T-helper 1 cell treated with Interleukin-12 subunit alpha and Interleukin-12 subunit beta and Interleukin-4 antibody, amounts not matched to agents 30 μg/mL and 1 μg/mL, for 36 hours (primary cell): Measurements from ENCODE around the gene LTC4S.
"Not testable (repeated sequence)": the region's sequence is repeated elsewhere in the genome, so short reads cannot be mapped to it uniquely, and the experiment has no call there.

Experiments
- H3K27ac Mint-ChIP-seq: one replicate; pipeline ENCODE4 v1.8.0; 2021; ENCODE audit warnings: mild to moderate bottlenecking, mixed read lengths
- H3K27me3 Mint-ChIP-seq: one replicate; pipeline ENCODE4 v1.8.0; 2021; ENCODE audit warnings: low read depth, mixed read lengths
- H3K36me3 Mint-ChIP-seq: one replicate; pipeline ENCODE4 v1.8.0; 2021; ENCODE audit warnings: low read depth, mixed read lengths
- H3K4me1 Mint-ChIP-seq: one replicate; pipeline ENCODE4 v1.8.0; 2021; ENCODE audit warnings: low read depth, mixed read lengths
- H3K4me3 Mint-ChIP-seq: one replicate; pipeline ENCODE4 v1.8.0; 2021; ENCODE audit warnings: mild to moderate bottlenecking, moderate library complexity, mixed read lengths
- H3K9me3 Mint-ChIP-seq: one replicate; pipeline ENCODE4 v1.8.0; 2021; ENCODE audit warnings: mixed read lengths

The LTC4S gene

DNA sequence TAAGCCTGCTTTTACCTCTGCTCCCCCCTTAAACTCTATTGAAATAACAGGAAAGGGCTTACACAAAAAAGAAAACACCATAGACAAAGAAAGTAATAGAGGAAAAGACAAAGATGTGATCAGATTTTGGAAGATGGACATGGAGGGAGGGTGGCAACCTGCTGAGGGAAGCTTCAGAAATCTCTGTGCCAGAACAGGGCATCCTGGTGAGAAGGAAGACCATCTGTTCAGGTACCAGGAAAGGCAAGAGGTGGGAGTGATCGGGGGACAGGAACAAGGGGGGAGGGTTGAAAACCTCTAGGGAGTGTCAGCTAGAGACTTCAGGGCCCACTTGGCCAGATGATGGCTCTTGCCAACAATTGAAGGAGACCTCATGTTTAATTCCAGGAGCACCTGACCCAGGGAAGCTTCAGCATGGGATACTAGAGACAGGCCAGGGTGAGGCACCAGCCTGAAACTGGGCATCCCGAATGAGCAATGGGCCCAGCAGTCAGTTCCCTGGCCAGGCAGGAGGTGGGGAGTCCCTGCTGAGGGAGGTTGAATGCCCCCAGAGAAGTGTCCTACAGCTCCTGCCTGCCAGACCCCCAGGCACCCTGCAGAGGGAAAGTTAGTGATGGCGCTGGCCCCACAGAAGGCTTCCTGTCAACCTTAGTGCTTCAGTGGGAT is 35.1 kb downstream of the LTC4S start:
- H3K4me3 Mint-ChIP-seq, result no peak overlapping the region
- H3K4me1 Mint-ChIP-seq, result peaks cover 17% of the 10 kb centered on the region
- H3K27me3 Mint-ChIP-seq, result no peaks in the 10 kb centered on the region
- H3K27ac Mint-ChIP-seq, result peak overlapping the region; percentile 46
- H3K9me3 Mint-ChIP-seq, result no peaks in the 10 kb centered on the region
- H3K36me3 Mint-ChIP-seq, result peaks cover 69% of the 10 kb centered on the region

DNA sequence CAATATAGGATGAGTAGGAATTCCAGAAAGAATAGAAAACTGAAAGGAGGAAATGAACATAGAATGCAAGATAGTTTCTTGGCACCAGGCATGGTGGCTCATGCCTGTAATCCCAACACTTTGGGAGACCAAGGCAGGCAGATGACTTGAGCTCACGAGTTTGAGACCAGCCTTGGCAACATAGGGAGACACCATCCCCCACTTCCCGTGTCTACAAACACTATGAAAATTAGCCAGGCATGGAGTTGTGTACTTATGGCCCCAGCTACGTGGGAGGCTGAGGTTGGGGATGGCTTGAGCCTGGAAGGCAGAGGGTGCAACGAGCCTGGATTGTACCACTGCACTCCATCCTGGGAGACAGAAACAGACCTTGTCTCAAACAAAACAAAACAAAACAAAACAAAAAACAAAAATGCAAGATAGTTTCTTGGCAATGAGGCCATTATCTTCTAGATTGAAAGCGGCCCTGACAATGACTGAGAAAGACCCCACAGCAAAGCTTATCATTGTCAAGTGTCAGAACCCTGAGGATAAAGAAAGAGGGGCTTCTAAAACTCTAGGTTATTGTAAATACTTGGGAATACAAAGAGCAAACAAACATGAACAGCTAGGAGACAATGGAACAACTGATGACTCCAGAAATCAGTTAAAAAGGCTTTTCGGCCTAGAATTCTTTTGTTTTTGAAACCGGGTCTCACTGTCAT is 36.1 kb downstream of the LTC4S start:
- Mint-ChIP-seq H3K9me3 (no peaks in the 10 kb centered on the region), H3K27ac (peak overlapping the region; percentile 55), H3K4me3 (no peak overlapping the region), H3K27me3 (no peaks in the 10 kb centered on the region), H3K4me1 (peaks cover 14% of the 10 kb centered on the region), H3K36me3 (peaks cover 60% of the 10 kb centered on the region)

DNA sequence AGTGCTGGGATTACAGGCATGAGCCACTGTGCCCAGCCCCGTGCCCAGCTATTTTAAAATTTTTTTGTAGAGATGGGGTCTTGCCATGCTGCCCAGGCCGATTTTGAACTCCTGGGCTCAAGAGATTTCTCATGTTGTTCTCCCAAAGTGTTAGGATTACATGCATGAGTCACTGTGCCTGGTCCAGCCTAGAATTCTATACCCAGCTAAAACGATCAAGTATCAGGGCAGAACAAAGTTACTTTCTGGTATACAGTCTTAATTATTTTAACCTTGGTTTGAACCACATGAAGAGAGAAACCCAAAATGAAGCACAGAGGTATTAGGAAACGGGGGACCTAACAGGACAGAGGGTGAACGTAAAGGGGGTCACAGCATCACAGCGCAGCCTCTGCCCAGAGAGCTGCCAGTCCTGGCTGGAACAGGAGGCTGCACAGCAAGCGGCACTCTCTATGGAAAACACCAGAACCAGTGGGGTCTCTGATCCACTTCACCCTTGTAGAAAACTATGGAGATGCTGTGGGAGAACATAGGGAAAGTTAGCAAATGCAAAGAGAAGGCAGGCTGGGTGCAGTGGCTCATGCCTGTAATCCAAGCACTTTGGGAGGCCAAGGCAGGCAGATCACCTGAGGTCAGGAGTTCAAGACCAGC is 37.2 kb downstream of the LTC4S start:
- Mint-ChIP-seq H3K27ac (no peak overlapping the region), H3K4me3 (no peak overlapping the region), H3K27me3 (no peaks in the 10 kb centered on the region), H3K36me3 (peaks cover 54% of the 10 kb centered on the region), H3K9me3 (no peaks in the 10 kb centered on the region), H3K4me1 (peaks cover 18% of the 10 kb centered on the region)

DNA sequence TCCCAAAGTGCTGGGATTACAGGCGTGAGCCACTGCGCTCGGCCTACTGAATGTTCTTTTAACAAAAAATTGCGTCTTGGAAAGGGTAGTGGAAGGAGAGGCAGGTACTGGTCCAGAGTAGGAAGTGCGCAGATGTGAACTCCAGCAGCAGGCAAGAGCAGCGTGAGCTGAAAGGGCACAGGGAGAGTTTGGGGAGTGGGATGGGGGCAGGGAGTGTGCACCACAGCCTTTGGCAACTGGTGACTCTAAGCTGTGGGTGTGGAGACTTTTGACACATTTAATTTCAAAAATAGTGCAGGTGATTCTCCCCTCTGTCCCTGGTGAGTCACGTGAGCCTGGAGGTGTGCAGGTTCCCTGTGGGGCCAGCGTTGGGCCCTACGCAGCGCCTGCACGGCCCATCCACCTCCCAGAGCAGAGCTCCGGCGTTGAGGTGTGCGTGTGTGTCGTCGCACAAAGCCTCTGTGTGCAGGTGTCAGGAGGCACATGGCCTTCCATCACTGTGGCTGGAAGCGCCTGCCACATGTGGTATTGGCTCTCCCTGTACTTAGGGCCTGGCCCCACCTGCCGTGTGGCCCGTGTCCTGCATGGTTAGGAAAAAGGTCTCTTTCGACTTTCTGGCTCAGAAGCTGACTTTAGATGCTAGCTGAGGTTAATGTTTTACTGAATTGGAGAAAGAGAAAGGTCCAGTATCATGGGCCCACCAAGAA is 38.4 kb downstream of the LTC4S start:
- peaks cover 57% of the 10 kb centered on the region for H3K36me3 Mint-ChIP-seq
- H3K27ac Mint-ChIP-seq, result no peak overlapping the region
- peaks cover 27% of the 10 kb centered on the region for H3K4me1 Mint-ChIP-seq
- H3K27me3 Mint-ChIP-seq, result no peaks in the 10 kb centered on the region
- no peak overlapping the region for H3K4me3 Mint-ChIP-seq
- H3K9me3 Mint-ChIP-seq, result no peaks in the 10 kb centered on the region

DNA sequence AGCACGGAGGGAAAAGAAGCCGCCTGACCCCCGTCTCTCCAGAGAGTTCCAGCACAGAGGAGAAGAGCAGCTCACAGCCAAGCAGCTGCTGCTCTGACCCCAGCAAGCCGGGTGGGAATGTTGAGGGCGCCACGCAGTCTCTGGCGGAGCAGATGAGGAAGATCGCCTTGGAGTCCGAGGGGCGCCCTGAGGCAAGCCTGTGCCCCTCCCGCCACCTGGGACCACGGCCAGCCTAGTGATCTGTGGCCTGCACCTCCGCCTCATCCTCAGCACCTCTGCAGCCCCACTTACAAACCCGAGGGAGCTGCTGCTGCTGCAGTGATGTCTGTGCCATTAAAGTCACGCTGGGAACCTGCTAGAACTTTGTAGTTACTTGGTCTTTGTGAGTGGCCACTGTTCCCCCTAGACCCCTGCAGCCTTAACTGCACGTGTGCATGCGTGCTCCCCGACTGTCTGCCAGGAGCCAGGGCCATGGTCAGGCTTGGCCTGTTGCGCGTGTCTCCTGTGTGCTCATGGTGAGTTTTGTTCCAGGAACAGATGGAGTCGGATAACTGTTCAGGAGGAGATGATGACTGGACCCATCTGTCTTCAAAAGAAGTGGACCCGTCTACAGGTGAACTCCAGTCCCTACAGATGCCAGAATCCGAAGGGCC is 39.4 kb downstream of the LTC4S start:
- H3K27me3 Mint-ChIP-seq, result no peaks in the 10 kb centered on the region
- H3K27ac Mint-ChIP-seq, result no peak overlapping the region
- no peaks in the 10 kb centered on the region for H3K9me3 Mint-ChIP-seq
- no peak overlapping the region for H3K4me3 Mint-ChIP-seq
- H3K36me3 Mint-ChIP-seq, result peaks cover 55% of the 10 kb centered on the region
- H3K4me1 Mint-ChIP-seq, result peaks cover 20% of the 10 kb centered on the region

DNA sequence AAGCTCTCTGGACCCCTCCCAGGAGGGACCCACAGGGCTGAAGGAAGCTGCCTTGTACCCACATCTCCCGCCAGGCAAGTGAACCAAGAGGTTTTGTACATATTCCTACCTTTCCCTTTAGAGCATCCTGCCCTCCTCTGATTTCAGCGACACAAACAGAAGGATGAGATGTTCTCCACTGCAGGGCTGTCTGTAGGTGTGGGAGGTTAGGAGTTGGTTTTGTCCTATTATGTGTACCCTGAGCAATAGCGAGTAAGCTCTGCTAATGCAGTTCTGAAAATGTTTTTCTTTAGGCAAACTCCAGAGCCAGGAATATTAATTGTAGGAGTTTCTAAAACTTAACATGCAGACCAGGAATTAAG is 39.9 kb downstream of the LTC4S start:
- H3K4me3 Mint-ChIP-seq, result no peak overlapping the region
- no peak overlapping the region for H3K27ac Mint-ChIP-seq
- no peaks in the 10 kb centered on the region for H3K9me3 Mint-ChIP-seq
- peaks cover 53% of the 10 kb centered on the region for H3K36me3 Mint-ChIP-seq
- peaks cover 17% of the 10 kb centered on the region for H3K4me1 Mint-ChIP-seq
- H3K27me3 Mint-ChIP-seq, result no peaks in the 10 kb centered on the region

DNA sequence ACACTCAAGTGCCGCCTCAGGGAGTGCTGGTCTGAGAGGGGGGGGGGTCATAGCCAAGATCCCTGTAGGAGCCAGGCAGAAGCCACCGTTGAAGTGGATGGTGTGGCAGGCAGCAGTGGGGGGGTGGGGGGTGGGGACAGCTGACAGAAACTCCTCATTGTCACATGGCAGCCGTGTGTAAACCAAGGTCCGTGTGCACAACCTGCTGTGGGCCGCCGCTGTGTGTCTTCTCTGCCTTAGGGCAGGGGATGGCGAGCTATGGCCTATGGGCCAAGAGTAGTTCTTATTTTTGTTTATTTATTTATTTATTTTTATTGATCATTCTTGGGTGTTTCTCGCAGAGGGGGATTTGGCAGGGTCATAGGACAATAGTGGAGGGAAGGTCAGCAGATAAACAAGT is 40.3 kb downstream of the LTC4S start:
- H3K27ac Mint-ChIP-seq, result no peak overlapping the region
- H3K4me3 Mint-ChIP-seq, result no peak overlapping the region
- no peaks in the 10 kb centered on the region for H3K9me3 Mint-ChIP-seq
- H3K36me3 Mint-ChIP-seq, result peaks cover 49% of the 10 kb centered on the region
- peaks cover 16% of the 10 kb centered on the region for H3K4me1 Mint-ChIP-seq
- H3K27me3 Mint-ChIP-seq, result no peaks in the 10 kb centered on the region

DNA sequence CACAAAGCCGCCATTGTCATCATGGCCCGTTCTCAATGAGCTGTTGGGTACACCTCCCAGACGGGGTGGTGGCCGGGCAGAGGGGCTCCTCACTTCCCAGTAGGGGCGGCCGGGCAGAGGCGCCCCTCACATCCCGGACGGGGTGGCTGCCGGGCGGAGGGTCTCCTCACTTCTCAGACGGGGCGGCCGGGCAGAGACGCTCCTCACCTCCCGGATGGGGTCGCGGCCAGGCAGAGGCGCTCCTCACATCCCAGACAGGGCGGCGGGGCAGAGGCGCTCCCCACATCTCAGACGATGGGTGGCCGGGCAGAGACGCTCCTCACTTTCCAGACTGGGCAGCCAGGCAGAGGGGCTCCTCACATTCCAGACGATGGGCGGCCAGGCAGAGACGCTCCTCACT is 41.1 kb downstream of the LTC4S start:
- H3K27me3 Mint-ChIP-seq, H3K4me3 Mint-ChIP-seq, H3K27ac Mint-ChIP-seq, H3K9me3 Mint-ChIP-seq: not testable (repeated sequence)
- peaks cover 16% of the 10 kb centered on the region for H3K4me1 Mint-ChIP-seq
- peaks cover 45% of the 10 kb centered on the region for H3K36me3 Mint-ChIP-seq

DNA sequence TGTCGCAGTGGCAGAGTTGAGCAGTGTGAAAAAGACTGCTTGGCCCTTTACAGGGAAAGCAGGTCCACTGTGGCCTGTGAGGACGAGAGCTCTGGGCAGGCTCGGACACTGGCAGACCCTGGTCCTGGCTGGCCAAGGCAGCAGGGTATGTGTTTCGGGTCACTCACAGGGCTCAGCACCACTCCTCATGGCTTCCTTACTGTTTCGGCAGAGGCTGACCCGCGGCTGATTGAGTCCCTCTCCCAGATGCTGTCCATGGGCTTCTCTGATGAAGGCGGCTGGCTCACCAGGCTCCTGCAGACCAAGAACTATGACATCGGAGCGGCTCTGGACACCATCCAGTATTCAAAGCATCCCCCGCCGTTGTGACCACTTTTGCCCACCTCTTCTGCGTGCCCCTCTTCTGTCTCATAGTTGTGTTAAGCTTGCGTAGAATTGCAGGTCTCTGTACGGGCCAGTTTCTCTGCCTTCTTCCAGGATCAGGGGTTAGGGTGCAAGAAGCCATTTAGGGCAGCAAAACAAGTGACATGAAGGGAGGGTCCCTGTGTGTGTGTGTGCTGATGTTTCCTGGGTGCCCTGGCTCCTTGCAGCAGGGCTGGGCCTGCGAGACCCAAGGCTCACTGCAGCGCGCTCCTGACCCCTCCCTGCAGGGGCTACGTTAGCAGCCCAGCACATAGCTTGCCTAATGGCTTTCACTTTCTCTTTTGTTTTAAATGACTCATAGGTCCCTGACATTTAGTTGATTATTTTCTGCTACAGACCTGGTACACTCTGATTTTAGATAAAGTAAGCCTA is 42.6 kb downstream of the LTC4S start:
- peak overlapping the region; percentile 57 for H3K4me3 Mint-ChIP-seq
- no peaks in the 10 kb centered on the region for H3K9me3 Mint-ChIP-seq
- H3K27ac Mint-ChIP-seq, result peak overlapping the region; percentile 88
- H3K27me3 Mint-ChIP-seq, result no peaks in the 10 kb centered on the region
- H3K4me1 Mint-ChIP-seq, result peaks cover 16% of the 10 kb centered on the region
- peaks cover 35% of the 10 kb centered on the region for H3K36me3 Mint-ChIP-seq

DNA sequence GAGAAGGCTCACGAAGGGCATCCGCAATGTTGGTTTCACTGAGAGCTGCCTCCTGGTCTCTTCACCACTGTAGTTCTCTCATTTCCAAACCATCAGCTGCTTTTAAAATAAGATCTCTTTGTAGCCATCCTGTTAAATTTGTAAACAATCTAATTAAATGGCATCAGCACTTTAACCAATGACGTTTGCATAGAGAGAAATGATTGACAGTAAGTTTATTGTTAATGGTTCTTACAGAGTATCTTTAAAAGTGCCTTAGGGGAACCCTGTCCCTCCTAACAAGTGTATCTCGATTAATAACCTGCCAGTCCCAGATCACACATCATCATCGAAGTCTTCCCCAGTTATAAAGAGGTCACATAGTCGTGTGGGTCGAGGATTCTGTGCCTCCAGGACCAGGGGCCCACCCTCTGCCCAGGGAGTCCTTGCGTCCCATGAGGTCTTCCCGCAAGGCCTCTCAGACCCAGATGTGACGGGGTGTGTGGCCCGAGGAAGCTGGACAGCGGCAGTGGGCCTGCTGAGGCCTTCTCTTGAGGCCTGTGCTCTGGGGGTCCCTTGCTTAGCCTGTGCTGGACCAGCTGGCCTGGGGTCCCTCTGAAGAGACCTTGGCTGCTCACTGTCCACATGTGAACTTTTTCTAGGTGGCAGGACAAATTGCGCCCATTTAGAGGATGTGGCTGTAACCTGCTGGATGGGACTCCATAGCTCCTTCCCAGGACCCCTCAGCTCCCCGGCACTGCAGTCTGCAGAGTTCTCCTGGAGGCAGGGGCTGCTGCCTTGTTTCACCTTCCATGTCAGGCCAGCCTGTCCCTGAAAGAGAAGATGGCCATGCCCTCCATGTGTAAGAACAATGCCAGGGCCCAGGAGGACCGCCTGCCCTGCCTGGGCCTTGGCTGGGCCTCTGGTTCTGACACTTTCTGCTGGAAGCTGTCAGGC is 43.6 kb downstream of the LTC4S start:
- H3K36me3 Mint-ChIP-seq, result peaks cover 31% of the 10 kb centered on the region
- peak overlapping the region; percentile 88 for H3K27ac Mint-ChIP-seq
- H3K27me3 Mint-ChIP-seq, result no peaks in the 10 kb centered on the region
- peaks cover 16% of the 10 kb centered on the region for H3K4me1 Mint-ChIP-seq
- H3K9me3 Mint-ChIP-seq, result no peaks in the 10 kb centered on the region
- H3K4me3 Mint-ChIP-seq, result peak overlapping the region; percentile 57

DNA sequence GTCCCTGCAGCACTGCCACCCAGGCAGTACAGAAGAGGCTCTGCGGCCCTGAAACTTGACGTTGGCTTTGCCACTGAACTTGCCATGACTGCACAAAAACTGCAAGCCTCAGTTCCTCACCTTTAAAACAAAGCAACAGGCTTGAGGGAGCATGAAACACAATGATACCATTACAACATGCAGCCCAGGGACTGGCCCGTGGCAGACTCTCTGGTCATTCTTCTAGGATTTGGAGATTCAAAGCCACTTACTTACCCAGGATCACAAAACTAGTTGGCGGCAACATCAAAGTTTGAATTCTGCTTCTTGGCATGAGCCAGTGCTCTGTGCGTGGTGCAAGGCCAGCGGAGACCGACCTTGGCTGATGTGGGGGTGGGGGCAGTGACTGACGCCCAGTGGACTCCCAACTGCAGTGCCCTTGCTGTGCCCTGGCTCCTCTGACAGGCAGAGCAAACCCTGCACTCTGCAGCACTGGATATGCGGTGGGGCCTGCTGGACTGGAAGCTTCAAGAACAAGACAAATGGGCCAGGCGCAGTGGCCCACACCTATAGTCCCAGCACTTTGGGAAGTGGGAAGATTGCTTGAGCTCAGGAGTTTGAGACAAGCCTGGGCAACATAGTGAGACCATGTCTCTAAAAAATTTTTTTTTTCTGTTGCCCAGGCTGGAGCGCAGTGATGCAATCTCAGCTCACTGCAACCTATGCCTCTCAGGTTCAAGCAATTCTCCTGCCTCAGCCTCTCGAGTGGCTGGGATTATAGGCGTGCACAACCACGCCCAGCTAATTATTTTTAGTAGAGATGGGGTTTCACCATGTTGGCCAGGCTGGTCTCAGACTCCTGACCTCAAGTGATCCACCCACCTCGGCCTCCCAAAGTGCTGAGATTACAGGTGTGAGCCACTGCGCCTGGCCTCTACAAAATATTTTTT is 45.8 kb downstream of the LTC4S start:
- peaks cover 22% of the 10 kb centered on the region for H3K36me3 Mint-ChIP-seq
- H3K9me3 Mint-ChIP-seq, result no peaks in the 10 kb centered on the region
- H3K27ac Mint-ChIP-seq, result no peak overlapping the region
- peaks cover 16% of the 10 kb centered on the region for H3K4me1 Mint-ChIP-seq
- H3K27me3 Mint-ChIP-seq, result no peaks in the 10 kb centered on the region
- no peak overlapping the region for H3K4me3 Mint-ChIP-seq

DNA sequence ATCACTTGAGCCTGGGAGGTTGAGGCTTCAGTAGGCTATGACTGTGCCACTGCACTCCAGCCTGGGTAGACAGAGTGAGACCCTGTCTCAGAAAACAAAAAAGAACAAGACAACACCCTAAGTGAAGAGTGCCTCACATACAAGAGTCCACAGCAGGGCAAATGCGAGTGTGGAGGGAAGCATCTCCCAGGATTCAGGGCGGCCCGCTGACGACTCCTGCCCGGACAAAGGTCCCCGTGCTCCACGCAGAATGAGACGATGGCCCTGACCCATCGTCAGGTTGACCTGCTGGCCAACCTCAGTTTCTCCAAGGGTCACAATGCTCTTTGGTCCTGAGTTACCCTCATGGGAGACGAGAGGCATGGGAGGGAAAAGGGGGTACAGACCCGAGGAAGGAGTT is 46.5 kb downstream of the LTC4S start:
- Mint-ChIP-seq H3K36me3 (peaks cover 26% of the 10 kb centered on the region), H3K4me1 (peaks cover 15% of the 10 kb centered on the region), H3K27me3 (no peaks in the 10 kb centered on the region), H3K9me3 (peaks cover 5% of the 10 kb centered on the region), H3K4me3 (no peak overlapping the region), H3K27ac (no peak overlapping the region)
